Mucosa of gallbladder (tissue), 1 donor: ENCODE measurements around the gene TARDBP. TPM values are rescaled to one million over a fixed set of nuclear protein-coding genes. Genes with fewer than 3 reads are reported as not detected.
A peak's percentile ranks its signal among the peaks of the same experiment; 100 is the strongest.
"Not testable (repeated sequence)": the region's sequence is repeated elsewhere in the genome, so short reads cannot be mapped to it uniquely, and the experiment has no call there.

Experiments
- DNase-seq: peaks from one replicate; pipeline ENCODE4 v3.0.0-alpha.2; 2020; ENCODE audit warnings: low spot score
- total RNA-seq: library from RNA; stranded (reverse); gene quantifications from one replicate; pipeline ENCODE4 v1.2.1, GENCODE V29; 2021
- donor health status: DM: no; HTN: no; CAD: no.

The TARDBP gene
- total RNA-seq, 1 donor from 2014 or later = 143 TPM

DNA sequence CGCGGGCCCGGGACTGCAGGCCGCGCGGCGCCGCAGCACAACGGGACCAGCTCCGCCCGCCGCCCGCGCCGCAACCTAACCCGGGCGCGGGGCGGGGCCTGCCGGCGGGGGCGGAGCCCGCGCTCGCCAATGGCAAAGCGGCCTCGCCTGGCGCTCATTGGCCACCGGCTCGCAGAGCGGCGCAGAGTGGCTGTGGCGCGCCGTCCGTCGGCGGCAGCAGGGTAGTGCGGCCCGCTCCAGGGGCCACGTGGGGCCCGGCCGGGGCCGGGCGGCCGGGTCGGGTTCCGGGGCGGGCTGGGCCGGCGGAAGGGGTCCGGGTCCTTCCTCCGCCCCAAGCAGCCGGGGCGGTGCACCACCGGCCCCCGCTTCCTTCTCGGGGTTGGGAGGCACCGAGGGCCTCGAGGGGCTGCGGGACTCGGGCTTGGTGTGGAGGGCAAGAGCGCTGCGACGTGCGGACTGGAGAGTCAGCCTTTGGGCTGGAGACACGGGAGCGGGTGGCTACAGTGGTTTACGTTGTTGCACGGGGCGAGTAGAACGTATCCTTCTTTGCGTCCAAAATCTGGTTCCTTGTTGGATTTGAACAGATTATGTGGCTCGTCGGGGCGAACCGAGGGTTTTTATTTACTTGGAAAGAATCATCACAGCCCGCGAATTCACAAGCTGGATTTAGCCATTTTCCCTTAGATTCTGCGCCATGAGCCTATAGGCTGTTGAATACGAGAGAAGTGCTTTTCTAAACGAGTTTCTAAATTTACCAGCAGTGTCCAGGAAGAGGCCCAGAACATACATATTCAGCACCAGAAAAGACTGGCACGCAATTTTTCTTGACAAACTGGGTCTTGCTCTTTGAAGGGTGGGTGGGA is 47.7 kb downstream of the TARDBP start, which contains the start of gene SRM:
Gene SRM (minus strand): TSS at position 51 of the 863 bp plus-strand sequence. CDS start 75 bp downstream, outside the sequence.
- DNase-seq = peak; percentile 92

DNA sequence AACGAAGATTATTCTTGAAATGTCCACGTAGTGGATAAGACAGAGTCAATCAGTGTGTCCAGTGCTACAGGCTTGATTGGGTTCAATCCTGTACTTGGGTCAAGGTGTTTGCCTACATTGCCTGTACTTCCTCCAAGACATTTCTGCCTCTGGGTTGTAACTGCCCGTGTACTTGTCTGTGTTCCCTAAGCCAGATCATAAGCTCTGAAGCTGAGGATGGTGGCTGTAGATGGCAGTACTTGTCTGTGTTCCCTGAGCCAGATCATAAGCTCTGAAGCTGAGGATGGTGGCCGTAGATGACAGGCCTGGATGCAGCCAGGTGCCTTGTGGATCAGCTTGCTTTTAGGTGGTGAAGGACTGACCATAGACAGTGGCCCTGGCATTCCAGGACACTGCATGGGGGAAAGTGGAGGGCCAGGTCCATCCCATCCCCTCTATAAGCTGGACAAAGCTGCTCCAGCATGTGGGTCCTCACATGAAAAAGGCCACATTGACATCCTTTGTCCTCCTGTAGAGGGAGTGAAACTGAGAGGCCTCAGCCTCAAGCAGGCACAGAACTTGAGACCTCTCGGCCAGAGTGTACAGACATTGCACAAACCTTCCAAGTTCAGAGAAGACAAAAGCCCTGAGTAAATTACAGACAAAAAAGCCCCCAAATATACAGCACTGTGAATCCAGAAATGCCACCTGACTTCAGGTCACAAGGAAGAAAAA is 49.4 kb downstream of the TARDBP start:
- DNase-seq = no peak

GRCh38 chr1:11062965-11063401 is 50.5 kb downstream of the TARDBP start:
- DNase-seq = no peak

GRCh38 chr1:11063937-11064537 is 51.6 kb downstream of the TARDBP start:
- not testable (repeated sequence) for DNase-seq

DNA sequence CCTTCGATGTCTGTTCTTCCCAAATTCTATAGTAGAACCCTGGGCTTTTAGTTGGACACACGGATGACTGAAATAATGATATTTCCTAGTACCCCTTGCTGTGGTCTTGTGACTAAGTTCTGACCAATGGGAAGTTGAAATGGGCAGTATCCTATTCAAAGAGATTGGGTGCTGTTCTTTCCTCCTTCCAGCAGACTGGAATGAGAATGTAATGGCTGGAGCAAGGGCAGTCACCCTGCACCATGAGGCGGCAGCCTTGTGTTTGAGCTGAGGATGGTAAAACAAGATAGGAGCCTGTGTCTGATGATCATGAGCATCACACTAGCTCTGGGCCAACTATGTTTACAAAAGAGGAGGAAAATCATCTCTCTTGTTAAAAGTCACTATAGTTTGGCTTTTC is 52.5 kb downstream of the TARDBP start:
- no peak for DNase-seq

- no peak for DNase-seq
These were observed 53.3 kb downstream of the TARDBP start for GRCh38 chr1:11065796-11066195.

DNA sequence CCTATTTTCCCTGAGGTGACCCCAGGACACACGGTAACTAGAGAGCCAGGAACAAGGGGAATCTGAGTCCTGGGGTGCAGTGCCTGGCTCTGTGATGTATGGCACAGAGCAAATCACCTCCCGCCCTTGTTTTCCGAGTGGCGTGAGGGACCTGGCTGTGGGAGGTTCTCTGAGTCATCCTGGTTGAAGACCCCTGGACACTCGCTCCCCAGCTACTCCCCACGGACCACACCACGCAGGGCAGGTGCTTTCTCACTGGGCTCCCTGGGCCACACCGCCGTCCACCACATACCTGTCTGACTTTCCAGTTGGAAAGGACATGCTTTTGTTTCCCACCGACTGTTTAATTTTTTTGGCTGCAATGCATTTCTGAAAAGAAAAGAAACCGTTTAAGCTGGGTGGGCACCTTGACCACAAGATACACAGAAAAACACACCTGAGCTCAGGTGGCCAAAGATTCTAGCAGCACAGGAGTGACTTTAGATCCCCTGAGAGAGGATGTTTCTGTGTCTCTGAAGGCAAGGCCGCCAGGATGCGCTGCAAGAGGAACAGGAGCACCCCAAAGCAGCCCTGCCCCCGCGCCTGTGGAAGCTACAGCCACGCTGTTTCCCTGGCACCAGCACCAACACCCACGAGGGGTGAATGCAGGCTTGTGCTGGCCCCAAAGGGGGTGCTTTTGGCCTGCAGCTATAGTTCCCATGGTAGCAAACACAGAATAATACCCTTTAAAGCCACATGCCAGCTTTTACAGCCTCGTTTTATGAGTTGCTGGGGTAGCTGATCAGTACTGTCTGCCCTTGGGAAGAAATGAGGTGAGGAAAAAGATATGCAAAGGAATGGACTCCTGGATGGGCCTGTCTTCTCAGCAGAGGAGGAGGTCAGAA is 55.5 kb downstream of the TARDBP start:
- DNase-seq = no peak

DNA sequence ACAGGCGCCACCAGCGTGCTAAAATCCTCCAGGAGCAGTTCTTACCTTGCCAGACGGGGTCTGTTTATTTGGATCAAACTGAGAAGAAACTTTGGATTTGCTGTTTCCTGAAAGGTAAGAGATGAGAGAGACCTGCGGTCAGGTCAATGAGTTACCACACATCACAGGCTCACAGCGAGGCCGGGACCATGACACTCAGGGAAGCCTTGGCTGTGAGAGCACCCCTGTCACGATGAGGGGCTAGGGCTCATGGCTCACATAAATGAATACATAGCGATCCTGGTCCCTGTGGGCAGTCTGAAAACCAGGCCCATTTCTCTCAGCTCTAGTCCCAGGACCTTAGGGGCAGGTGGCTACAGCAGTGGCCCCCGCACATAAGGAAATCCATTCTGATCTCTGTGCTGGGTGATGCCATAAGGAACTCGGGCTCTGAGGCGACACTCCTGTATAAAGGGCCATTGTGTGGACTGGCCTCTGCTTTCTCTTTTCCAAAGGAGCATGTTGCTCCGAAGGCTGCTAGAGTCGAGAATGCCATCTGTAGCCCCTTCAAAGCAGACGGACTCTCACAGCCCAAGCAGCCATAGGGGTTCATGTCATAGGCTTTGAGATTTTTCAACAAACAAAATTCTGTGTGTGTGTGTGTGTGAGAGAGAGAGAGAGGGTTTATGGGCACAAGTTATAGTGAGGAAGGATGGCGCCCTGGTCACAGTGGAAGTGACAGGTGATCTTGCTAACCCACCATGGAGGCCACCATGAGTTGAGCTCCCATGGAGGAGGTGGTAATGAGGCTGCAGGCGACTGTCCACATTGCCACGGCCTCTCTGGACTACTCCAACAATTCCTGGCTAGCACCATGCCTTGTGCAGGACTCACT is 56.4 kb downstream of the TARDBP start:
- no peak for DNase-seq

GRCh38 chr1:11070876-11071275 is 58.4 kb downstream of the TARDBP start:
- no peak for DNase-seq

DNA sequence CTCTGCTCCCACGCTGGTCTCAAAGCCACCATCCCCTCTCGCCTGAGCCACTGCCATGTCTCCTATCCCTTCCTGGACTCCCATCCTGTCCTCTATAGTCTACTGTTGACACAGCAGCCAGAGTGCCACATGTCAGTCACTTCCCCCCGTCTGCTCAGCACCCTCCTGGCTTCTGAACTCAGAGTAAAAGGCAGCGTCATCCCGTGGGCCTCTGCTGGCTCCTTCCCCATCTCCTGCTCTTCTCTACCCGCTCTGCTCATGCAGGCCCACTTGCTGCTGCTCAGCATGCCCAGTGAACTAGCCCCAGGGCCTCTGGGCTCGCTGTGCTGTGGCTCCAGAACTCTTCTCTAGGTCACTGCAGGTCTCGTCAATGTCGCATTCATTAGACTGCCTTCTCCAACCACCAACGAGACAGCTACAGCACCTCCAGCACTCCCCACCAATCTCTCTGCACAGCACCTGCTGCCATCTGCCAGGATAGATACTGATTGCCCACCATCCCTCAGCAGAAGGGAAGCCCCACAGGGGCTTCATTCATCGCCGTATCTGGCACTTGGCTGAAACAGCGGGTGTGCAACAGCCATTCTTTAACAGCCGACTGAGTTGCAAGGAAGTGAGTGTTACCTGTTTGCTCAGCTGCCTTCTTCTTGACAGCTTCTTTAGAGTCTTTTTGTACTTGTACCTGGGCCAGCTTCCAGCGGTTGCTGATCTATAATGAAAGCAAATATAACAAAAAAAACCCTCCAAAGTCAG is 59.2 kb downstream of the TARDBP start:
- DNase-seq = no peak

GRCh38 chr1:11072216-11072917 is 59.9 kb downstream of the TARDBP start:
- DNase-seq = no peak

DNA sequence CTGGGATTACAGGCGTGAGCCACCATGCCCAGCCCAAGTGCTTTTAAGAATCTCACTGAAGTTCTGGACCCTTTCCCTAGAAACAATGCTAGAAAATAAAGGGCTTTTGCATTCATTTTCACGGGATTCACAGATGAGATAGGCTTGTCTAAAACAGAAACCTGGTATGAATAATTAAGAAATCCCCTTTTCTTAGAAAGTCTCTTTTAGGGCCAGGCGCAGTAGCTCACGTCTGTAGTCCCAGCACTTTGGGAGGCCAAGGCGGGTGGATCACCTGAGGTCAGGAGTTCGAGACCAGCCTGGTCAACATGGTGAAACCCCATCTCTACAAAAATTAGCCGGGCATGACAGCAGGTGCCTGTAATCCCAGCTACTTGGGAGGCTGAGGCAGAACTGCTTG is 60.9 kb downstream of the TARDBP start:
- not testable (repeated sequence) for DNase-seq

Other genes with a start within 250 kb of the TARDBP start
- 72.8 TPM for gene CASZ1, start 216.0 kb upstream of the TARDBP start, total RNA-seq
- gene MASP2, start 34.6 kb downstream of the TARDBP start, total RNA-seq = not detected
- gene SRM, start 47.4 kb downstream of the TARDBP start, total RNA-seq = 41.4 TPM
- 40.1 TPM for gene EXOSC10, start 87.2 kb downstream of the TARDBP start, total RNA-seq
- 3.4 TPM for gene ANGPTL7, start 176.7 kb downstream of the TARDBP start, total RNA-seq
- gene MTOR, start 249.9 kb downstream of the TARDBP start, total RNA-seq = 38.2 TPM